Memory B cell (primary cell): Measurements from ENCODE around the gene CDNF.
A peak's percentile ranks its signal among the peaks of the same experiment; 100 is the strongest.
"Not testable (repeated sequence)": the region's sequence is repeated elsewhere in the genome, so short reads cannot be mapped to it uniquely, and the experiment has no call there.

Experiments
- ATAC-seq: fragments of 150-1000 bp; cut with Tn5 transposase; 2 replicates; pipeline ENCODE4 v1.10.0; 2021; ENCODE audit warnings: low read depth, mild to moderate bottlenecking, moderate library complexity
- DNase-seq, 2 donors: peaks; one replicate each; pipeline ENCODE4 v3.0.0; 2022; ENCODE audit warnings: low spot score in 2 of 2
- H3K27ac Mint-ChIP-seq: one replicate; pipeline ENCODE4 v1.8.0; 2022; ENCODE audit warnings: mild to moderate bottlenecking, moderate library complexity, mixed read lengths
- H3K27me3 Mint-ChIP-seq: one replicate; pipeline ENCODE4 v1.8.0; 2022; ENCODE audit warnings: mixed read lengths
- H3K36me3 Mint-ChIP-seq: one replicate; pipeline ENCODE4 v1.8.0; 2022; ENCODE audit warnings: mild to moderate bottlenecking, mixed read lengths
- H3K4me1 Mint-ChIP-seq: one replicate; pipeline ENCODE4 v1.8.0; 2022; ENCODE audit warnings: mixed read lengths
- H3K4me3 Mint-ChIP-seq: one replicate; pipeline ENCODE4 v1.8.0; 2022; ENCODE audit warnings: mild to moderate bottlenecking, moderate library complexity, mixed read lengths
- H3K9me3 Mint-ChIP-seq: one replicate; pipeline ENCODE4 v1.8.0; 2022; ENCODE audit warnings: mixed read lengths

Gene CDNF

DNA sequence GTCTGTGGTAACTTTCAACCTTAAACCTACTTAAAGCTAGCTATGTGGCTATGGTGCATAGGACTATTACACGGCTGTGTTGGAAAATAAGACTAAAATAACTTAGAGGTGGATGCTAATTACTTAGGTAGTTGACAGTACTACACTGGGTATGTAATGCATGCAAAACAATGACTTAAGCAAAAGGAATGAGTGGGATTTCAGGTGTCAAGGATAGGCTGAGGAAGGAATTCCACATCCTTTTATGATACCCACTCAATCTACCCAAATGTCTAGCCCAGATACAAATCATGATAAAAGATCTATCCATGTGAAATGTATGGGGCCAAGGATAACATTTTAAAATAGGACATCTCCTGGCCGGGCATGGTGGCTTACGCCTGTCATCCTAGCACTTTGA lies 13.9 kb downstream of the CDNF start:
- peaks cover 13% of the 10 kb centered on the region for H3K4me1 Mint-ChIP-seq
- no peak overlapping the region for H3K4me3 Mint-ChIP-seq
- ATAC-seq = no peak
- no peak for DNase-seq
- peaks cover 1% of the 10 kb centered on the region for H3K36me3 Mint-ChIP-seq
- no peaks in the 10 kb centered on the region for H3K27me3 Mint-ChIP-seq
- no peak overlapping the region for H3K27ac Mint-ChIP-seq
- H3K9me3 Mint-ChIP-seq = peaks cover 2% of the 10 kb centered on the region

DNA sequence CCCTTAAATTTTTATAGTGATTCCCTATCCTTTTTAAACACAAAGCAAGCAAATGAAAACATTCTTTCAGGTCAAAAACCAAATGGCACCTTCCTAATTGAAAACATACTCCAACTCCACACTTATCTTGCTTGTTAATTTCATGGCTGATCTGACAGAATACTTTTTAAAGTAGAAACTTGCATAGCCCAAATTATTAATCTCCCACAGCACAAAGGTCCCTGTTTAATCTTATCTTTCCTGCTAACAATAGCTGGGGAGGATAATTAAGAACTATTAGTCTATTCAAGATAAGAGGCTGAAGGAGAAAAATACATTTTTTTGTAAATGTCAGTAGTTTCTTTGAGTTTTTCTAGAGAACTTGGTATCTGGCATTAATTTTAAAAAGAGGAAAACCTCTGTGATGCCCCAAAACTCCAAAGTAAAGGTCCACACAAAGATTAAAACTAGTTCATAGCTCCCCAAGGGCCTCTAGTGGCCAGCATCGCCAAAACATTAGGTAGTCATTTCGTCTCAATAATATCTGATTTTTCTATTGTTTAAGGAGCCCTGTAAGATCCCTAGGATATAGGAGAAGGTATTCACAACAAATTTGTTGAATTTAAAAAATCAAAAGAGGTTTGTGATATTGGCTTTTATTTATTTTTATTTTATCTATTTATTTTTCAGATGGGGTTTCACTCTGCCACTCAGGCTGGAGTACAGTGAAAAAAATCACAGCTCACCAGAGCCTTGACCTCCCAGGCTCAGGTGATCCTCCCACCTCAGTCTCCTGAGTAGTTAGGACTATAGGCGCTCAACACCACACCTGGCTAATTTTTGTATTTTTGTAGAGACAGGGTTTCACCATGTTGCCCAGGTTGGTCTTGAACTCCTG lies 14.7 kb downstream of the CDNF start:
- peak; percentile 72 for ATAC-seq
- Mint-ChIP-seq H3K27ac (peak overlapping the region; percentile 22), H3K27me3 (no peaks in the 10 kb centered on the region)

GRCh38 chr10:14821635-14822375 lies 16.0 kb downstream of the CDNF start:
- peaks cover 13% of the 10 kb centered on the region for H3K4me1 Mint-ChIP-seq
- no peak for ATAC-seq
- H3K4me3 Mint-ChIP-seq = no peak overlapping the region
- no peaks in the 10 kb centered on the region for H3K27me3 Mint-ChIP-seq
- peaks cover 3% of the 10 kb centered on the region for H3K9me3 Mint-ChIP-seq
- H3K36me3 Mint-ChIP-seq = peaks cover 1% of the 10 kb centered on the region
- no peak overlapping the region for H3K27ac Mint-ChIP-seq
- no peak for DNase-seq

More for the DNA sequence above, 14.7 kb downstream of the CDNF start:
- Mint-ChIP-seq H3K4me1 (peaks cover 13% of the 10 kb centered on the region), H3K4me3 (no peak overlapping the region), H3K36me3 (peaks cover 1% of the 10 kb centered on the region), H3K9me3 (peaks cover 2% of the 10 kb centered on the region)
- peak; percentile 31 to 43 for DNase-seq

DNA sequence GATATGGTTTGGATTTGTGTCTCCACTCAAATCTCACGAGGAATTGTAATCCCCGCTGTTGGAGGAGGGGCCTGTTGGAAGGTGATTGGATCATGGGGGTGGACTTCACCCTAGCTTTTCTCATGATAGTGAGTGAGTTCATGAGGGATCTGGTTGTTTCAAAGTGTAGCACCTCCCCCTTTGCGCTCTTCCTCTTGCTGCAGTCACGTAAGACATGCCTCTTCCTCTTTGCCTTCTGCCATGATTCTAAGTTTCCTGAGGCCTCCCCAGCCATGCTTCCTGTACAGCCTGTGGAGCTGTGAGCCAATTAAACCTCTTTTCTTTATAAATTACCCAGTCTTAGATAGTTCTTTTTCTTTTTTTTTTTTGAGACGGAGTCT lies 17.1 kb downstream of the CDNF start:
- H3K9me3 Mint-ChIP-seq = peaks cover 3% of the 10 kb centered on the region
- H3K4me3 Mint-ChIP-seq = no peak overlapping the region
- no peak for ATAC-seq
- H3K27me3 Mint-ChIP-seq = no peaks in the 10 kb centered on the region
- no peak overlapping the region for H3K27ac Mint-ChIP-seq
- no peak for DNase-seq
- peaks cover 7% of the 10 kb centered on the region for H3K4me1 Mint-ChIP-seq
- H3K36me3 Mint-ChIP-seq = peaks cover 1% of the 10 kb centered on the region

DNA sequence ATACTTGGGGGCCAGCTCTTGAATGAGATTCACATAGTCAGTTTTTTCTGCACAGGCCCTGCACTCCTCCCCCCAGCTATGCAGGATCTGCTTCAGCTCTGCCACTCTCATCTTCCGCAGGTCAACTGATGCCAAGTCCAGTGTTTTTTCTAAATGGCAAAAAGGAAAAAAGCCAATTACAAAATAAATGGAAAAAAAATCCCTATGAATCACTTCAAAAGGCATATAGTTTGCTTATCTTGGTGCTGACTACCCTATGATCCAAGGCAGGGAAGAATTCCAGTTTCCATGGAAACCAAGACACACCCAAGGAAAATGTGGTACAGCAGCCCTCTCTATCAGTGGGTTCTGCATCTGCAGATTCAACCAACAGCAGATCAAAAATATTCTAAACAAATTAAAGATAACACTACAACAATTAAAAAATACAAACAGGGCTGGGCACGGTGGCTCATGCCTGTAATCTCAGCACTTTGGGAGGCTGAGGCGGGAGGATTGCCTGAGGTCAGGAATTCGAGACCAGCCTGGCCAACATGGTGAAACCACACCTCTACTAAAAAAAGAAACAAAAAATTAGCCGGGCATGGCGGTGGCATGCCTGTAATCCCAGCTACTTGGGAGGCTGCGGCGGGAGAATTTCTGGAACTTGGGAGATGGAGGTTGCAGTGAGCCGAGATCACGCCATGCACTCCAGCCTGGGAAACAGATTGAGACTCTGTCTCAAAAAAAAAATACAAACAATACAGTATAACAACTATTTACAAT lies 17.6 kb downstream of the CDNF start:
- DNase-seq (no peak), ATAC-seq (no peak)
- no peak overlapping the region for H3K4me3 Mint-ChIP-seq
- peaks cover 1% of the 10 kb centered on the region for H3K36me3 Mint-ChIP-seq
- no peaks in the 10 kb centered on the region for H3K27me3 Mint-ChIP-seq
- H3K9me3 Mint-ChIP-seq = peaks cover 3% of the 10 kb centered on the region
- no peak overlapping the region for H3K27ac Mint-ChIP-seq
- H3K4me1 Mint-ChIP-seq = peaks cover 6% of the 10 kb centered on the region

GRCh38 chr10:14816717-14817116 lies 21.1 kb downstream of the CDNF start:
- not testable (repeated sequence) for H3K27ac Mint-ChIP-seq, DNase-seq, H3K4me3 Mint-ChIP-seq, H3K4me1 Mint-ChIP-seq, H3K27me3 Mint-ChIP-seq, H3K36me3 Mint-ChIP-seq, H3K9me3 Mint-ChIP-seq, ATAC-seq

DNA sequence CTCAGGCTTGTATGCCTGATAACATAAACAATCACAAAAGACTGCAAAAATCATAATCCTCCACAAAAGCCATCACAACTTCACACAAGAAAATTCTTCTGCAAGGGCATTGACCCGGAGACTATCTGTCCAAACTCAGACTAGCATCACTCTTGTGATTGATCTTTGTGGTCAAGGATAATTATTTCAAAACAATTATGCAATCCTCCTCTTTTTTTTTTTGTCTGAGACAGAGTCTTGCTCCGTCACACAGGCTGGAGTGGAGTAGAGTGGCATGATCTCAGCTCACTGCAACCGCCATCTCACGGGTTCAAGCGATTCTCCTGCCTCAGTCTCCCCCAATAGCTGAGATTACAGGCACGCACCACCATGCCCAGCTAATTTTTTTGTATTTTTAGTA lies 22.2 kb downstream of the CDNF start:
- no peak for DNase-seq
- Mint-ChIP-seq H3K27me3 (no peaks in the 10 kb centered on the region), H3K4me1 (peaks cover 3% of the 10 kb centered on the region), H3K4me3 (no peak overlapping the region), H3K27ac (no peak overlapping the region), H3K9me3 (peaks cover 1% of the 10 kb centered on the region), H3K36me3 (no peaks in the 10 kb centered on the region)
- no peak for ATAC-seq

DNA sequence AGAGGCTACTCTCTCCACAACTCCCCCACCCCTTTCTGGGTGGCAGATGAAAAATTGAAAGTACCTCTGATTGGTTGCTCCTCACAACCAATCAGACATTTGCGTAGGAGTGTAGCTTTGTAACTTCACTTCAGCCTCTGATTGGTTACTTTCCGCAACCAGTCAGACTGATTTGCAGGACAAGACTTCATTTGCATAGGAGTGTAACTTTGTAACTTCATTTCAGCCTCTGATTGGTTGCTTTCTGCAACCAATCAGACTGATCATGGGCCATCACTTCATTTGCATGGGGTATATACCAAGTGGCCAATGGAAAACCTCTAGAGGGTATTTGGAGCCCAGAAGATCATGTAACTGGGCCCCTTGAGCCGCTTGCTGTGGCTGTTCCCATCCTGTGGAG lies 25.6 kb downstream of the CDNF start:
- DNase-seq (no peak), ATAC-seq (no peak)
- H3K4me1 Mint-ChIP-seq = peaks cover 2% of the 10 kb centered on the region
- no peaks in the 10 kb centered on the region for H3K27me3 Mint-ChIP-seq
- H3K27ac Mint-ChIP-seq = no peak overlapping the region
- no peak overlapping the region for H3K4me3 Mint-ChIP-seq
- peaks cover 1% of the 10 kb centered on the region for H3K9me3 Mint-ChIP-seq
- H3K36me3 Mint-ChIP-seq = no peaks in the 10 kb centered on the region

DNA sequence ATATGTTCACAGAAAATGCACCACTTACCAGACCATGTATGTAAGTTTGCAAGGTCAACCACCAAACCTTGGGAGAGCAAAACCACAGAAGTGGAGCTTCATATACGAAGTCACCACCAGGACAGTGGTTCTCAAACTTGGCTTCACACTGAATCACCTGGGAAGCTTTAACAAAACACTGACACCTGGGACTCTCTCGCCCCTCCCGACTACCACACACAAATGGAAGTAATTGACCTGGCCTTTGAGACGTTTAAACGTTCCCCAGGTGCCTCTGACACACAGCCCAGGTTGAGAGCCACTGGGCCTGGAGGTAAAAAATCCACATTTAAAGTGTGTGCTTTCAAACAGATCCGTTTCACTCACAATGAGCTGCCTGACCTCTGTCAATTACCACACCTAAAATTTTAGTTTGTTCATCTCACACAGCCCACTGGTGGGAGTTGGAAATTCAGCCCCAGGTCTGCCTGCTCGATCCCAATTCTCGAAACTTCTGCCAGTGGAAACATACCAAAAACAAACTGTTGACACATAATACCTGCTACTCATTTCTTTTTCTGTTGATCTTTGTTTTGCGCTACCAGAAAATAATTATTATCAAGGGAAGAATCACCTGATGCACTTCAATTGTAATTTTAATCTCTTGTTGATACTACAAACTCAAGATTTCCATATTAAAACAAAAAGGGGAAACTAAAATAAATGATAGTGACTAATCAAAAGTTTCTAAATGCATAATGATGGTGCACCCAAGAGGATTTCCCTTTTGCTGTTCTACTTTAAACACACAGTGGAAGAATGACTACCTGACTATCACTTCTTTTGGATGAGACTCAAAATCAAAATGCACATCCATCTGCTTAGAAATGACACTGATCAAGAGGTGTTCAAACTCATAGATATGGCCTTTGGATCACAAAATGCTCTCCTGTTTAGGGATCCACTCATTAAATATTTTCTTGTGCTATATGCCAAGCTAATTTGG lies 26.6 kb downstream of the CDNF start:
- Mint-ChIP-seq H3K27ac (no peak overlapping the region), H3K36me3 (no peaks in the 10 kb centered on the region), H3K4me3 (no peak overlapping the region), H3K9me3 (no peaks in the 10 kb centered on the region), H3K27me3 (no peaks in the 10 kb centered on the region), H3K4me1 (peaks cover 2% of the 10 kb centered on the region)
- ATAC-seq (no peak), DNase-seq (no peak)

DNA sequence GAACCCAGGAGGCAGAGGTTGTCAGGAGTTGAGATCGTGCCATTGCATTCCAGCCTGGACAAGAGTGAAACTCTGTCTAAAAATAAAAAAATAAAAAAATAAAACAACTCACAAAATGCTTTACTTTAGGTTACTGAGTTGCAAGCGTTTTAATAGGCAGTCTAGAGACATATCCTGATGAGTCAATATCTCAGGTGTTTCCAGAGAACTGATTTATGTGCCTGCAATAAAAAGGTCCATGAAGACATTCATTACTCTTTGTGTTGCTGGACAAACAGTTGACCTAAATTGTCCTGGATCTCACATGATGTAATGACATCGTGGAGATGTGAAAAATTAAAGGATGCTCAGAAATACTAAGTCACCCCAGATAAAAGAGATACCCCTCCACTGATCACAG lies 31.5 kb downstream of the CDNF start:
- Mint-ChIP-seq H3K9me3 (no peaks in the 10 kb centered on the region), H3K27me3 (no peaks in the 10 kb centered on the region), H3K4me1 (peaks cover 1% of the 10 kb centered on the region), H3K36me3 (no peaks in the 10 kb centered on the region), H3K4me3 (no peak overlapping the region), H3K27ac (no peak overlapping the region)
- ATAC-seq = no peak
- no peak for DNase-seq

GRCh38 chr10:14803827-14804226 lies 34.0 kb downstream of the CDNF start:
- no peaks in the 10 kb centered on the region for H3K27me3 Mint-ChIP-seq
- no peak overlapping the region for H3K4me3 Mint-ChIP-seq
- no peaks in the 10 kb centered on the region for H3K36me3 Mint-ChIP-seq
- H3K27ac Mint-ChIP-seq = no peak overlapping the region
- no peaks in the 10 kb centered on the region for H3K9me3 Mint-ChIP-seq
- no peak for DNase-seq
- ATAC-seq = no peak
- peaks cover 15% of the 10 kb centered on the region for H3K4me1 Mint-ChIP-seq

- Mint-ChIP-seq H3K9me3 (no peaks in the 10 kb centered on the region), H3K4me1 (peaks cover 26% of the 10 kb centered on the region), H3K27me3 (no peaks in the 10 kb centered on the region), H3K4me3 (no peak overlapping the region), H3K27ac (no peak overlapping the region), H3K36me3 (no peaks in the 10 kb centered on the region)
- DNase-seq (no peak), ATAC-seq (no peak)
Observed at GRCh38 chr10:14801723-14802122, 36.1 kb downstream of the CDNF start.

DNA sequence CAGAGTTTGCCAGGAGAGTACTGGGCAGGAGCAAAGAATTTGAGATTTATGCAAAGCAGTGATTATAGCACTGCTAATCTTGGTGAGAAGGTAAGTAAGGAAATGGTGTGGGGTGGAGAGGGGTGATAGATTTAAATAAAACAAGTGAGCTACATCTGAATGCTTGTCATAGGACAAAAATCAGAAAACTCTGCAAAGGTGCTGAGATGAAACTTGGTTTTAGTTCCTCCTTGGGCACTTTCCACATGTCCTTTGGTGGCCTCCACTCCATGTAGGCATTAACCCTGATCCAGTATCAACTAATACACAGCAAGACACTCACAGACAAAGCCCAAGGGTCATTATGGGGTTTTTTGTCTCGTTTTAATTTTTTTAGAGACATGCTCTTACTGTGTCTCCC lies 37.4 kb downstream of the CDNF start:
- Mint-ChIP-seq H3K27ac (no peak overlapping the region), H3K4me3 (no peak overlapping the region), H3K4me1 (peaks cover 26% of the 10 kb centered on the region), H3K36me3 (no peaks in the 10 kb centered on the region), H3K27me3 (no peaks in the 10 kb centered on the region), H3K9me3 (no peaks in the 10 kb centered on the region)
- ATAC-seq = peak; percentile 29
- DNase-seq = no peak
